ENCODE data around the gene SRPX. TPM values are rescaled to one million over a fixed set of nuclear protein-coding genes. Genes with fewer than 3 reads are reported as not detected.

SRPX gene
- total RNA-seq, 1 experiment from 2014 or later: 9.4 TPM

- no peak overlapping the region for H3K27ac Mint-ChIP-seq (ENCODE audit: low read depth, unreplicated experiment)
- H3K9me3 Mint-ChIP-seq (ENCODE audit: unreplicated experiment): peaks cover 7% of the 10 kb centered on the region
- BruUV-seq (replicated peaks): no TSS peak
- CTCF ChIA-PET: interaction anchor here (0.6 kb wide), 1 partner anchor 302 kb away, joined by 4 read pairs; no protein-coding TSS in a partner anchor
- no peak overlapping the region for H3K4me3 Mint-ChIP-seq (ENCODE audit: unreplicated experiment)
- TF ChIP-seq CTCF (IDR thresholded peaks at IDR 0.05; ENCODE audit: unreplicated experiment): no peak
- peaks cover 32% of the 10 kb centered on the region for H3K27me3 Mint-ChIP-seq (ENCODE audit: insufficient read depth, unreplicated experiment)
- POLR2A ChIA-PET: no interaction called here
- intact Hi-C loops (cut with micrococcal nuclease): no loop called here
- no peaks in the 10 kb centered on the region for H3K36me3 Mint-ChIP-seq (ENCODE audit: insufficient read depth, unreplicated experiment)
- no peak for DNase-seq (ENCODE audit: unreplicated experiment)
- H3K4me1 Mint-ChIP-seq (ENCODE audit: insufficient read depth, unreplicated experiment): no peaks in the 10 kb centered on the region
Measured at GRCh38 chrX:38116706-38117105, 104.0 kb downstream of the SRPX start.

GRCh38 chrX:38112566-38112965, 108.1 kb downstream of the SRPX start:
- Mint-ChIP-seq H3K9me3 (ENCODE audit: unreplicated experiment) (peaks cover 7% of the 10 kb centered on the region), H3K27ac (ENCODE audit: low read depth, unreplicated experiment) (no peak overlapping the region), H3K4me3 (ENCODE audit: unreplicated experiment) (no peak overlapping the region), H3K27me3 (ENCODE audit: insufficient read depth, unreplicated experiment) (peaks cover 35% of the 10 kb centered on the region), H3K4me1 (ENCODE audit: insufficient read depth, unreplicated experiment) (no peaks in the 10 kb centered on the region), H3K36me3 (ENCODE audit: insufficient read depth, unreplicated experiment) (no peaks in the 10 kb centered on the region)
- TF ChIP-seq CTCF (IDR thresholded peaks at IDR 0.05; ENCODE audit: unreplicated experiment): no peak
- POLR2A ChIA-PET: no interaction called here
- no TSS peak for BruUV-seq (replicated peaks)
- DNase-seq (ENCODE audit: unreplicated experiment): no peak
- CTCF ChIA-PET: interaction anchor here (1.1 kb wide), 1 partner anchor 22 kb away, joined by 4 read pairs; no protein-coding TSS in a partner anchor
- intact Hi-C loops (cut with micrococcal nuclease): no loop called here

- ChIA-PET POLR2A (interaction anchor here (0.6 kb wide), 2 partner anchors 154 to 369 kb away, joined by 3 read pairs; no protein-coding TSS in a partner anchor), CTCF (interaction anchor here (0.6 kb wide), 1 partner anchor 226 kb away, joined by 3 read pairs; no protein-coding TSS in a partner anchor)
- no TSS peak for BruUV-seq (replicated peaks)
- TF ChIP-seq CTCF (IDR thresholded peaks at IDR 0.05; ENCODE audit: unreplicated experiment): no peak
- H3K27ac Mint-ChIP-seq (ENCODE audit: low read depth, unreplicated experiment): no peak overlapping the region
- H3K27me3 Mint-ChIP-seq (ENCODE audit: insufficient read depth, unreplicated experiment): peaks cover 46% of the 10 kb centered on the region
- H3K4me3 Mint-ChIP-seq (ENCODE audit: unreplicated experiment): no peak overlapping the region
- no peaks in the 10 kb centered on the region for H3K36me3 Mint-ChIP-seq (ENCODE audit: insufficient read depth, unreplicated experiment)
- H3K4me1 Mint-ChIP-seq (ENCODE audit: insufficient read depth, unreplicated experiment): no peaks in the 10 kb centered on the region
- intact Hi-C loops (cut with micrococcal nuclease): no loop called here
- no peak for DNase-seq (ENCODE audit: unreplicated experiment)
- H3K9me3 Mint-ChIP-seq (ENCODE audit: unreplicated experiment): peaks cover 7% of the 10 kb centered on the region
Measured at GRCh38 chrX:38111196-38111595, 109.5 kb downstream of the SRPX start.

- Mint-ChIP-seq H3K9me3 (ENCODE audit: unreplicated experiment) (peaks cover 7% of the 10 kb centered on the region), H3K4me3 (ENCODE audit: unreplicated experiment) (no peak overlapping the region), H3K4me1 (ENCODE audit: insufficient read depth, unreplicated experiment) (no peaks in the 10 kb centered on the region), H3K27me3 (ENCODE audit: insufficient read depth, unreplicated experiment) (peaks cover 55% of the 10 kb centered on the region), H3K36me3 (ENCODE audit: insufficient read depth, unreplicated experiment) (no peaks in the 10 kb centered on the region), H3K27ac (ENCODE audit: low read depth, unreplicated experiment) (no peak overlapping the region)
- intact Hi-C loops (cut with micrococcal nuclease): no loop called here
- ChIA-PET POLR2A (no interaction called here), CTCF (interaction anchor here (0.7 kb wide), 1 partner anchor 65 kb away, joined by 3 read pairs; no protein-coding TSS in a partner anchor)
- no TSS peak for BruUV-seq (replicated peaks)
- TF ChIP-seq CTCF (IDR thresholded peaks at IDR 0.05; ENCODE audit: unreplicated experiment): no peak
- DNase-seq (ENCODE audit: unreplicated experiment): no peak
Measured at GRCh38 chrX:38110231-38110630, 110.4 kb downstream of the SRPX start.

All from MCF 10A (cell line).